ENCODE data around the gene KRTAP2-4.
"Not testable (repeated sequence)": the region's sequence is repeated elsewhere in the genome, so short reads cannot be mapped to it uniquely, and the experiment has no call there.

Gene KRTAP2-4

GRCh38 chr17:41037853-41038350, 27.8 kb downstream of the KRTAP2-4 start:
- no peak for DNase-seq (ENCODE audit: low read depth)

GRCh38 chr17:41034346-41034935, 31.2 kb downstream of the KRTAP2-4 start, which contains the start of gene KRTAP1-3:
TSS of gene KRTAP1-3 (minus strand) at chr17:41034874. CDS start at chr17:41034821, 53 bp downstream.
- not testable (repeated sequence) for DNase-seq (ENCODE audit: low read depth)

GRCh38 chr17:41029633-41030245, 35.9 kb downstream of the KRTAP2-4 start, which contains the start of gene KRTAP1-4:
TSS of gene KRTAP1-4 (minus strand) at chr17:41030195. CDS start at chr17:41030078, 117 bp downstream.
- DNase-seq (ENCODE audit: low read depth): no peak

- DNase-seq (ENCODE audit: low read depth): no peak
Measured at GRCh38 chr17:41026715-41027471, 38.8 kb downstream of the KRTAP2-4 start, which contains the start of gene KRTAP1-5. TSS of gene KRTAP1-5 (minus strand) at chr17:41027208. CDS start at chr17:41027155, 53 bp downstream.

- DNase-seq (ENCODE audit: low read depth): no peak
Measured at GRCh38 chr17:41024697-41025096, 41.0 kb downstream of the KRTAP2-4 start.

- no peak for DNase-seq (ENCODE audit: low read depth)
Measured at GRCh38 chr17:41020336-41020735, 45.3 kb downstream of the KRTAP2-4 start.

GRCh38 chr17:41019415-41019814, 46.3 kb downstream of the KRTAP2-4 start:
- DNase-seq (ENCODE audit: low read depth): no peak

- DNase-seq (ENCODE audit: low read depth): no peak
Measured at GRCh38 chr17:41018541-41018940, 47.1 kb downstream of the KRTAP2-4 start.

GRCh38 chr17:41016578-41017215, 49.0 kb downstream of the KRTAP2-4 start:
- DNase-seq (ENCODE audit: low read depth): no peak

GRCh38 chr17:41015454-41015853, 50.2 kb downstream of the KRTAP2-4 start:
- no peak for DNase-seq (ENCODE audit: low read depth)
